GM12801 (cell line): ENCODE measurements around the gene UBAP2.

Source experiments
- CTCF ChIP-seq: IDR thresholded peaks from one replicate; pipeline ENCODE4 v1.5.1; 2011; ENCODE audit warnings: control low read depth; ENCODE audit not compliant: insufficient read length; ENCODE audit errors: extremely low read depth

Gene UBAP2, protein sequence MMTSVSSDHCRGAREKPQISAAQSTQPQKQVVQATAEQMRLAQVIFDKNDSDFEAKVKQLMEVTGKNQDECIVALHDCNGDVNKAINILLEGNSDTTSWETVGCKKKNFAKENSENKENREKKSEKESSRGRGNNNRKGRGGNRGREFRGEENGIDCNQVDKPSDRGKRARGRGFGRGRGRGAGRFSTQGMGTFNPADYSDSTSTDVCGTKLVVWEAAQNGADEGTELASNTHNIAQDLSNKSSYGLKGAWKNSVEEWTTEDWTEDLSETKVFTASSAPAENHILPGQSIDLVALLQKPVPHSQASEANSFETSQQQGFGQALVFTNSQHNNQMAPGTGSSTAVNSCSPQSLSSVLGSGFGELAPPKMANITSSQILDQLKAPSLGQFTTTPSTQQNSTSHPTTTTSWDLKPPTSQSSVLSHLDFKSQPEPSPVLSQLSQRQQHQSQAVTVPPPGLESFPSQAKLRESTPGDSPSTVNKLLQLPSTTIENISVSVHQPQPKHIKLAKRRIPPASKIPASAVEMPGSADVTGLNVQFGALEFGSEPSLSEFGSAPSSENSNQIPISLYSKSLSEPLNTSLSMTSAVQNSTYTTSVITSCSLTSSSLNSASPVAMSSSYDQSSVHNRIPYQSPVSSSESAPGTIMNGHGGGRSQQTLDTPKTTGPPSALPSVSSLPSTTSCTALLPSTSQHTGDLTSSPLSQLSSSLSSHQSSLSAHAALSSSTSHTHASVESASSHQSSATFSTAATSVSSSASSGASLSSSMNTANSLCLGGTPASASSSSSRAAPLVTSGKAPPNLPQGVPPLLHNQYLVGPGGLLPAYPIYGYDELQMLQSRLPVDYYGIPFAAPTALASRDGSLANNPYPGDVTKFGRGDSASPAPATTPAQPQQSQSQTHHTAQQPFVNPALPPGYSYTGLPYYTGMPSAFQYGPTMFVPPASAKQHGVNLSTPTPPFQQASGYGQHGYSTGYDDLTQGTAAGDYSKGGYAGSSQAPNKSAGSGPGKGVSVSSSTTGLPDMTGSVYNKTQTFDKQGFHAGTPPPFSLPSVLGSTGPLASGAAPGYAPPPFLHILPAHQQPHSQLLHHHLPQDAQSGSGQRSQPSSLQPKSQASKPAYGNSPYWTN

DNA sequence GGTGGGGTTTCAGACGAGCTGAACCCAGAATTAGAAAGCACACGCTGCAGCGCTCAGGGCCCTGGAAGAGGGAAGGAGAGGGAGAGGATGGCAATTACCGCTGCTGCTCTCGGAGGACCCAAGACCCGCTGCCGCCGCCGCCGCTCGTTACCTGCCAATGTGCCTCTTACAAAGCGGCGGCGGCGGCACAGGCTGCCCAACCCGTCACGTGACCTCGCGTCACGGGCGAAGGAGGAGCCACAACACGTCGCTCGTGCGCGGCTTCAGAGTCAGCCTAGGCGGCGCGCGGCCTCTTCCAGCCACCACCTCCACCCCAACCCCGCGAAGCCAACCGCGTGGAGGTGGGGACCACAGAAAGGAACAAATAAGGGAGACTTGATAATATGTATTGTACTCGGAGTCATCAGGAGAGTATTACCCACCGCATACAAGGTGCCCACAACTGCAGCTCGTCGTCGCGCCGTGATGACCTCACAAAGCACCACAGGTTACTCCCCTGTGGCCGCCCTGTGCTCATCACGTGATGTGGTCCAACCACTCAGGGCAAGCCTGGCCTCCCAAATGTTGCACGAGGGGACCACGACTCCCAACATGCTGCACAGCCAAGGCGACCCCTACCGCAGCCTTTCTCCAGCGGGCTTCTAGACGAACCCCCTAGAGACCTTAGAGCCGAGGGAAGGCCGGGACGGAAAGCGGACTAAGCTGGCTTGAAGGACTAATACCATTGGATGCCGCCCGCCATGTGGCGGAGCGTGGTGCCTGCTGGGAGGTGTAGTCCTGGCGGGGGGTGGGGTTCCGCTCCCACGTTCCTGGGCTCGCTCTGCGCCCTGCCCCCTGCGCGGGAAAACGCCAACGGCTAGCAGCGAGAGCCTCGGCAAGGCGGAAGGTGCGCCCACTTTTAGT lies at the start of gene UBAP2:
TSS of gene UBAP2 (minus strand) at position 161 of the 903 bp plus-strand sequence. CDS start 31,739 bp downstream, outside the sequence.
- no peak for TF ChIP-seq CTCF

- no peak for TF ChIP-seq CTCF
Measured at GRCh38 chr9:34098307-34098706, 49.6 kb upstream of the UBAP2 start.

DNA sequence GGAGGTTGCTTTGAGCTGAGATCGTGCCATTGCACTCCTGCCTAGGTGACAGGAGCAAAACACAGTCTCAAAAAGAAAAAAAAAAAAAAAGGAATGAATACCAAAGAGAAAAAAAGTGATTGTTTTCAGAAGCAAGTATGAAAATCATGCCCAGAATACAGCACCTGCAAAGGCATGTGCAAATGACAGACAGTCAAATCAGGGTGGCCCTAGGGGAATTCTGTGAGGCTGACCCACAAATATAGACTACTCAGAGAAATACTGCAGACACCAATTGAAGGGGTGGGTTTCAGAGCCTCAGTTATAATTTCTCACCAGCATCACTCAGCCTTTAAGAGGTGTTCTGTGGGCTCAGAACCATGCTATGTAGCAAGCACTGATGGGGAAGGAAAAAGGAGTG lies 49.2 kb upstream of the UBAP2 start:
- no peak for TF ChIP-seq CTCF

DNA sequence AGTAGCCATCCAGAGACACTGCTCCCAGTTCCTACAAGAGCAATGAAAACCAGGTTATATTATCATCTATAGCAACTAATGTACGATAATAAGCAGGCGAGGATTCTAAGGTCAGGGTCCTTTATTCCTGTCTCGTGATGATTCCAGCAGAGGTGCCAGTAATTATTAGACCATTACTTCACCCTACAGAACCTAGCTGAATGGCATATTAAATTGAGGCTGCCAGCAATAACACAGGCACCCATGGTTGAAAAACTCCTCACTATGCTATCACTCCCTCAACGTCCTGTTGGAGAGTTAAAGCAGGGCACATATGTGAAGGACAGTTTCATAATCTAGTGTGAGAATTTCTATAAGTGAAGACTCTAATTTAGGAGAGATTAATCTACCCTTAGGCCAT lies 48.1 kb upstream of the UBAP2 start:
- no peak for TF ChIP-seq CTCF

DNA sequence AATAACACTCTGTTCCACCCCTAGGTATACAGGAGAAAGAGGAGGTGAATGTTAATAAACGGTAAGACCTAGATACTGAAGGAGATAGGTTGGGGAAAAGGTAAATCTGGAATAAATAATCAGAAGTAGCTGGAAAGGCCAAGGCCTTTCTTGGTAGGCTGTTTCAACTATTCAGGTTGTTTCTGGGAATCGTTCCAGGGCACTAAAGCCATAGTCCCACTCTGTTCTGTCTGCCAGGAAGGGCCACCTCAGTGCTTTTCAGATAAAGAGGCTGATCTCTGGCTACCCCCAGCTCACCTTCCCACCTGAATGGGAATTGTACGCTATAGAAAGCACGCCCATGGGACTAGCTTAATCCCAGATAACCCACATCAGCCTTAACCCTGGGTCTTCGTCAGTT lies 44.9 kb upstream of the UBAP2 start:
- TF ChIP-seq CTCF: no peak

DNA sequence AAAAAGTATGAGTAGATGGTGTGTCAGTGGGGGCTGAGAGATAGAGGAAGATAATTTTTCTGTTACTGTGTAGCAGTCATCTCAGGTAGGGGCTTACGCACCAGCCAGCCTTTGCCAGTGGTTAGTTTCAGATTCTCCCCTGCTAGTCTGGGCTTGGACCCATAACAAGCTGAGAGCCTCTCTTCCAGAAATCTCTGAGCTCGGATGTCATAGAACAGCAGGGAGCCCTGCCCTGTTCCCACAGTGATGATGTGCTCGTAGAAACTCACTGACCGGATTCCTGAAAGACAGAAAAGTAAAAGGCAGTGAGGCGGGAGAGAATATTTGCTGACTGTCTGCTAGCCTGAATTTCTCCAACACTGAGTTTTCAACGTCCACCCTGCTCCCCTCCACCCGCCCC lies 40.6 kb upstream of the UBAP2 start:
- no peak for TF ChIP-seq CTCF
